Measurements from ENCODE around the gene ZNF565. TPM values are rescaled to one million over a fixed set of nuclear protein-coding genes. Genes with fewer than 3 reads are reported as not detected.
"Not testable (repeated sequence)": the region's sequence is repeated elsewhere in the genome, so short reads cannot be mapped to it uniquely, and the experiment has no call there.

Gene ZNF565
- total and polyA plus RNA-seq, 7 experiments from 2014 or later: 2.7 to 11.6 (median 7.8) TPM

- POLR2A ChIA-PET: interaction anchor here (0.6 to 4.3 kb wide), 9 partner anchors 9 to 1231 kb away, joined by 3 to 26 read pairs (median 4); partner anchors contain the start of genes POLR2I, TBCB, THAP8 and ZNF146
- intact Hi-C loops (cut with micrococcal nuclease): loop anchor here (1.0 to 5.0 kb wide), 7 partner anchors 11 to 713 kb away; partner anchors contain the start of genes ZNF345 (in 2 of the 2), ZNF565 (in 2 of the 2) and ZNF850 (in 2 of the 2)
- peak within 1 kb of the TSS; percentile 87 for H3K27ac ChIP-seq (ENCODE audit: low read depth, low read length)
Observed at GRCh38 chr19:36139473-36140303, 74.8 kb downstream of the ZNF565 start, which contains the start of gene CAPNS1. CAPNS1 (plus strand) TSS chr19:36140066; CDS start chr19:36141012, 946 bp downstream.

GRCh38 chr19:36139120-36139472, 75.4 kb downstream of the ZNF565 start:
- H3K4me1 ChIP-seq (ENCODE audit: control insufficient read depth in 2 of 2, insufficient read depth in 2 of 2, low read length in 2 of 2): peaks cover 6 to 9% of the 10 kb centered on the region in 2 donors
- intact Hi-C loops (cut with micrococcal nuclease): loop anchor here (1.0 kb wide), 3 partner anchors 11 to 75 kb away; partner anchors contain the start of gene ZNF565 (in 1 of the 2)
- peaks cover 0 to 20% (median 9%) of the 10 kb centered on the region in 5 donors for H3K36me3 Mint-ChIP-seq
- no peaks in the 10 kb centered on the region for H3K9me3 ChIP-seq (ENCODE audit: control insufficient read depth in 2 of 3, low read length in 3 of 3)
- H3K36me3 ChIP-seq (ENCODE audit: control insufficient read depth in 2 of 3, insufficient read depth in 3 of 3, low read length in 3 of 3): peaks cover 0 to 25% (median 6%) of the 10 kb centered on the region in 3 experiments
- H3K4me3 Mint-ChIP-seq: peak overlapping the region; percentile 91 to 98 (median 95)
- DNase-seq (no peak), ATAC-seq (no peak)
- peak overlapping the region; percentile 87 for H3K27ac ChIP-seq (ENCODE audit: low read depth, low read length)
- peaks cover 10 to 25% (median 15%) of the 10 kb centered on the region in 7 donors for H3K4me1 Mint-ChIP-seq
- H3K27me3 ChIP-seq (ENCODE audit: control insufficient read depth in 2 of 2, insufficient read depth in 2 of 2, low read length in 2 of 2): no peaks in the 10 kb centered on the region
- peak overlapping the region; percentile 85 to 97 (median 91) for H3K27ac Mint-ChIP-seq
- H3K4me3 ChIP-seq (ENCODE audit: low read length): peak overlapping the region; percentile 99
- H3K27me3 Mint-ChIP-seq: no peaks in the 10 kb centered on the region
- H3K9me3 Mint-ChIP-seq: peaks cover 0 to 2% (median 0%) of the 10 kb centered on the region in 11 donors
- ChIA-PET POLR2A (interaction anchor here (0.6 to 4.3 kb wide), 9 partner anchors 11 to 1231 kb away, joined by 3 to 26 read pairs (median 4); partner anchors contain the start of genes POLR2I, TBCB, THAP8 and ZNF146), CTCF (interaction anchor here (1.5 to 1.7 kb wide), 2 partner anchors 11 kb away, joined by 4 to 8 read pairs; no protein-coding TSS in a partner anchor)

More at GRCh38 chr19:36139473-36140303, 74.8 kb downstream of the ZNF565 start, which contains the start of gene CAPNS1:
- CTCF ChIA-PET: interaction anchor here (1.5 kb wide), 1 partner anchor 12 kb away, joined by 4 read pairs; no protein-coding TSS in a partner anchor
- peak within 1 kb of the TSS; percentile 99 for H3K4me3 ChIP-seq (ENCODE audit: low read length)
- Mint-ChIP-seq H3K9me3 (peaks cover 0 to 2% (median 0%) of the 10 kb centered on the region in 11 donors), H3K27me3 (no peaks in the 10 kb centered on the region), H3K4me1 (peaks cover 10 to 25% (median 15%) of the 10 kb centered on the region in 7 donors), H3K4me3 (peak within 1 kb of the TSS; percentile 91 to 98 (median 95)), H3K36me3 (peaks cover 0 to 23% (median 12%) of the 10 kb centered on the region in 5 donors), H3K27ac (peak within 1 kb of the TSS; percentile 85 to 97 (median 91))
- ATAC-seq: peak; percentile 83
- DNase-seq: peak; percentile 82 to 95 (median 86)
- no peaks in the 10 kb centered on the region for H3K9me3 ChIP-seq (ENCODE audit: control insufficient read depth in 2 of 3, low read length in 3 of 3)
- peaks cover 6 to 9% of the 10 kb centered on the region in 2 donors for H3K4me1 ChIP-seq (ENCODE audit: control insufficient read depth in 2 of 2, insufficient read depth in 2 of 2, low read length in 2 of 2)
- H3K27me3 ChIP-seq (ENCODE audit: control insufficient read depth in 2 of 2, insufficient read depth in 2 of 2, low read length in 2 of 2): no peaks in the 10 kb centered on the region
- H3K36me3 ChIP-seq (ENCODE audit: control insufficient read depth in 2 of 3, insufficient read depth in 3 of 3, low read length in 3 of 3): peaks cover 0 to 28% (median 6%) of the 10 kb centered on the region in 3 experiments

GRCh38 chr19:36136964-36137686, 77.3 kb downstream of the ZNF565 start:
- Mint-ChIP-seq H3K4me3 (no peak overlapping the region), H3K27me3 (no peaks in the 10 kb centered on the region), H3K36me3 (peaks cover 0 to 9% (median 5%) of the 10 kb centered on the region in 5 donors), H3K27ac (peak overlapping the region in 5 of 9 donors; percentile 24 to 58 (median 25)), H3K4me1 (peaks cover 9 to 30% (median 11%) of the 10 kb centered on the region in 7 donors), H3K9me3 (peaks cover 0 to 2% (median 0%) of the 10 kb centered on the region in 11 donors)
- Histone ChIP-seq H3K27ac (ENCODE audit: low read depth, low read length) (no peak overlapping the region), H3K27me3 (ENCODE audit: control insufficient read depth in 2 of 2, insufficient read depth in 2 of 2, low read length in 2 of 2) (no peaks in the 10 kb centered on the region), H3K4me3 (ENCODE audit: low read length) (no peak overlapping the region), H3K4me1 (ENCODE audit: control insufficient read depth in 2 of 2, insufficient read depth in 2 of 2, low read length in 2 of 2) (peaks cover 6 to 9% of the 10 kb centered on the region in 2 donors), H3K36me3 (ENCODE audit: control insufficient read depth in 2 of 3, insufficient read depth in 3 of 3, low read length in 3 of 3) (peaks cover 0 to 13% (median 0%) of the 10 kb centered on the region in 3 experiments), H3K9me3 (ENCODE audit: control insufficient read depth in 2 of 3, low read length in 3 of 3) (no peaks in the 10 kb centered on the region)
- intact Hi-C loops (cut with micrococcal nuclease): no loop called here
- ChIA-PET CTCF (interaction anchor here (1.0 to 1.7 kb wide), 2 partner anchors 9 to 32 kb away, joined by 4 to 8 read pairs; no protein-coding TSS in a partner anchor), POLR2A (interaction anchor here (2.5 to 4.3 kb wide), 2 partner anchors 9 to 22 kb away, joined by 9 to 26 read pairs; partner anchors contain the start of genes POLR2I and TBCB)
- ATAC-seq (no peak), DNase-seq (no peak)

GRCh38 chr19:36134867-36135266, 79.6 kb downstream of the ZNF565 start:
- H3K36me3 ChIP-seq (ENCODE audit: control insufficient read depth in 2 of 3, insufficient read depth in 3 of 3, low read length in 3 of 3); H3K27me3 Mint-ChIP-seq; H3K4me3 Mint-ChIP-seq; H3K36me3 Mint-ChIP-seq; H3K27ac ChIP-seq (ENCODE audit: low read depth, low read length); intact Hi-C loops (cut with micrococcal nuclease); H3K27ac Mint-ChIP-seq; H3K4me3 ChIP-seq (ENCODE audit: low read length); POLR2A ChIA-PET; H3K27me3 ChIP-seq (ENCODE audit: control insufficient read depth in 2 of 2, insufficient read depth in 2 of 2, low read length in 2 of 2); H3K4me1 ChIP-seq (ENCODE audit: control insufficient read depth in 2 of 2, insufficient read depth in 2 of 2, low read length in 2 of 2); DNase-seq; H3K9me3 Mint-ChIP-seq; H3K9me3 ChIP-seq (ENCODE audit: control insufficient read depth in 2 of 3, low read length in 3 of 3); CTCF ChIA-PET; ATAC-seq: not testable (repeated sequence)
- peaks cover 0 to 25% (median 0%) of the 10 kb centered on the region in 7 donors for H3K4me1 Mint-ChIP-seq

Other genes starting within 250 kb of the ZNF565 start
- gene SDHAF1, start 219.5 kb downstream of the ZNF565 start, total RNA-seq: 10 to 100 TPM in 3 of 5 experiments, 1 to 10 TPM in 2; 7.8 to 26.1 (median 17.8) TPM
- gene SDHAF1, start 219.5 kb downstream of the ZNF565 start, polyA plus RNA-seq: 10 to 100 TPM; 29.9 to 58.1 TPM
- gene SYNE4, start 205.9 kb downstream of the ZNF565 start, total RNA-seq: 1 to 10 TPM; 1.7 to 5.4 (median 3.8) TPM
- under 1 TPM in 1 of 2 donors, not detected in 1; 0.14 TPM for gene SYNE4, start 205.9 kb downstream of the ZNF565 start, polyA plus RNA-seq
- 10 to 100 TPM; 32.6 to 60.6 (median 49.3) TPM for gene ALKBH6, start 200.5 kb downstream of the ZNF565 start, total RNA-seq
- gene ALKBH6, start 200.5 kb downstream of the ZNF565 start, polyA plus RNA-seq: 10 to 100 TPM; 19.1 to 34.1 TPM
- gene CLIP3, start 181.8 kb downstream of the ZNF565 start, total RNA-seq: 1 to 10 TPM; 1.1 to 4.0 (median 3.0) TPM
- gene CLIP3, start 181.8 kb downstream of the ZNF565 start, polyA plus RNA-seq: 1 to 10 TPM; 3.1 to 5.2 TPM
- gene THAP8, start 160.4 kb downstream of the ZNF565 start, total RNA-seq: 1 to 10 TPM; 2.2 to 6.6 (median 6.1) TPM
- gene THAP8, start 160.4 kb downstream of the ZNF565 start, polyA plus RNA-seq: 1 to 10 TPM; 4.5 to 5.4 TPM
- gene WDR62, start 159.8 kb downstream of the ZNF565 start, total RNA-seq: 10 to 100 TPM in 1 of 5 experiments, 1 to 10 TPM in 4; 1.5 to 22.4 (median 2.9) TPM
- gene WDR62, start 159.8 kb downstream of the ZNF565 start, polyA plus RNA-seq: under 1 TPM; 0.07 to 0.33 TPM
- gene OVOL3, start 103.5 kb downstream of the ZNF565 start, total RNA-seq: not detected
- not detected for gene OVOL3, start 103.5 kb downstream of the ZNF565 start, polyA plus RNA-seq
- 10 to 100 TPM; 20.9 to 56.7 (median 44.7) TPM for gene POLR2I, start 99.8 kb downstream of the ZNF565 start, total RNA-seq
- gene POLR2I, start 99.8 kb downstream of the ZNF565 start, polyA plus RNA-seq: 100 to 1,000 TPM; 153 to 166 TPM
- gene TBCB, start 99.2 kb downstream of the ZNF565 start, total RNA-seq: 100 to 1,000 TPM in 4 of 5 experiments, 10 to 100 TPM in 1; 72.8 to 174 (median 119) TPM
- gene TBCB, start 99.2 kb downstream of the ZNF565 start, polyA plus RNA-seq: 100 to 1,000 TPM; 153 to 173 TPM
- 100 to 1,000 TPM; 197 to 473 (median 207) TPM for gene CAPNS1, start 74.6 kb downstream of the ZNF565 start, total RNA-seq
- gene CAPNS1, start 74.6 kb downstream of the ZNF565 start, polyA plus RNA-seq: 10 to 100 TPM; 65.0 to 72.6 TPM
- gene COX7A1, start 62.2 kb downstream of the ZNF565 start, total RNA-seq: not detected
- not detected for gene COX7A1, start 62.2 kb downstream of the ZNF565 start, polyA plus RNA-seq
- gene ZNF146, start 441 bp upstream of the ZNF565 start, total RNA-seq: 10 to 100 TPM; 27.7 to 77.4 (median 57.7) TPM
- 100 to 1,000 TPM in 1 of 2 donors, 10 to 100 TPM in 1; 67.6 to 111 TPM for gene ZNF146, start 441 bp upstream of the ZNF565 start, polyA plus RNA-seq
- gene ZFP14, start 164.5 kb upstream of the ZNF565 start, total RNA-seq: 10 to 100 TPM in 2 of 5 experiments, 1 to 10 TPM in 3; 5.3 to 24.0 (median 9.2) TPM
- gene ZFP14, start 164.5 kb upstream of the ZNF565 start, polyA plus RNA-seq: 1 to 10 TPM; 4.7 to 6.5 TPM
- gene ZFP82, start 204.0 kb upstream of the ZNF565 start, total RNA-seq: 1 to 10 TPM; 2.2 to 8.2 (median 5.7) TPM
- 10 to 100 TPM in 1 of 2 donors, 1 to 10 TPM in 1; 8.2 to 13.9 TPM for gene ZFP82, start 204.0 kb upstream of the ZNF565 start, polyA plus RNA-seq